HEK293 (cell line): ENCODE results near the gene BICD1.

Experiments
- GLIS2 ChIP-seq: fragments of 450-650 bp; formaldehyde crosslinking; IDR thresholded peaks from 2 replicates; pipeline ENCODE4 v1.5.1; 2016; ENCODE audit warnings: missing biosample characterization, missing genetic modification characterization
- INSM2 ChIP-seq: fragments of 450-650 bp; formaldehyde crosslinking; IDR thresholded peaks from 2 replicates; pipeline ENCODE4 v1.5.1; 2016; ENCODE audit warnings: missing biosample characterization, missing genetic modification characterization
- KLF1 ChIP-seq: fragments of 450-650 bp; formaldehyde crosslinking; IDR thresholded peaks from 2 replicates; pipeline ENCODE4 v1.5.1; 2016; ENCODE audit warnings: missing biosample characterization, missing genetic modification characterization
- KLF10 ChIP-seq: fragments of 450-650 bp; IDR thresholded peaks from 2 replicates; pipeline ENCODE4 v1.5.1; 2018; ENCODE audit warnings: missing biosample characterization, mild to moderate bottlenecking, missing genetic modification characterization
- KLF16 ChIP-seq: fragments of 450-650 bp; formaldehyde crosslinking; IDR thresholded peaks from 2 replicates; pipeline ENCODE4 v1.5.1; 2017; ENCODE audit warnings: missing biosample characterization, missing genetic modification characterization
- KLF17 ChIP-seq: fragments of 450-650 bp; formaldehyde crosslinking; IDR thresholded peaks from 2 replicates; pipeline ENCODE4 v1.5.1; 2016; ENCODE audit warnings: missing biosample characterization, missing genetic modification characterization
- KLF7 ChIP-seq: fragments of 450-650 bp; formaldehyde crosslinking; IDR thresholded peaks from 2 replicates; pipeline ENCODE4 v1.5.1; 2016; ENCODE audit warnings: missing biosample characterization, missing genetic modification characterization, borderline replicate concordance
- PRDM1 ChIP-seq: fragments of 450-650 bp; formaldehyde crosslinking; IDR thresholded peaks from 2 replicates; pipeline ENCODE4; 2016; ENCODE audit warnings: missing biosample characterization, missing genetic modification characterization
- PRDM4 ChIP-seq: fragments of 450-650 bp; formaldehyde crosslinking; IDR thresholded peaks from 2 replicates; pipeline ENCODE4 v1.5.1; 2017; ENCODE audit warnings: missing biosample characterization, missing genetic modification characterization
- ZBTB1 ChIP-seq: fragments of 450-650 bp; formaldehyde crosslinking; IDR thresholded peaks from 2 replicates; pipeline ENCODE4 v1.5.1; 2016; ENCODE audit warnings: missing biosample characterization, missing genetic modification characterization
- ZBTB17 ChIP-seq: fragments of 450-650 bp; formaldehyde crosslinking; IDR thresholded peaks from 2 replicates; pipeline ENCODE4 v1.5.1; 2016; ENCODE audit warnings: missing biosample characterization, missing genetic modification characterization
- ZBTB49 ChIP-seq: fragments of 450-650 bp; formaldehyde crosslinking; IDR thresholded peaks from 2 replicates; pipeline ENCODE4 v1.5.1; 2016; ENCODE audit warnings: missing biosample characterization, missing genetic modification characterization, low read depth
- ZBTB7A ChIP-seq: fragments of 450-650 bp; formaldehyde crosslinking; IDR thresholded peaks from 2 replicates; pipeline ENCODE4 v1.5.1; 2016; ENCODE audit warnings: low read depth, missing biosample characterization, missing genetic modification characterization
- ZFP37 ChIP-seq: fragments of 450-650 bp; formaldehyde crosslinking; IDR thresholded peaks from 2 replicates; pipeline ENCODE4 v1.5.1; 2016; ENCODE audit warnings: missing biosample characterization, missing genetic modification characterization
- ZFP69B ChIP-seq: fragments of 450-650 bp; formaldehyde crosslinking; IDR thresholded peaks from 2 replicates; pipeline ENCODE4 v1.5.1; 2016; ENCODE audit warnings: missing biosample characterization, missing genetic modification characterization
- ZNF138 ChIP-seq: fragments of 450-650 bp; formaldehyde crosslinking; IDR thresholded peaks from 2 replicates; pipeline ENCODE4 v1.5.1; 2016; ENCODE audit warnings: missing biosample characterization, missing genetic modification characterization, borderline replicate concordance
- ZNF146 ChIP-seq: fragments of 450-650 bp; formaldehyde crosslinking; IDR thresholded peaks from 2 replicates; pipeline ENCODE4 v1.5.1; 2016; ENCODE audit warnings: missing biosample characterization, missing genetic modification characterization
- ZNF155 ChIP-seq: fragments of 450-650 bp; formaldehyde crosslinking; IDR thresholded peaks from 2 replicates; pipeline ENCODE4 v1.5.1; 2016; ENCODE audit warnings: missing biosample characterization, missing genetic modification characterization
- ZNF16 ChIP-seq: fragments of 450-650 bp; formaldehyde crosslinking; IDR thresholded peaks from 2 replicates; pipeline ENCODE4 v1.5.1; 2016; ENCODE audit warnings: low read depth, missing biosample characterization, missing genetic modification characterization
- ZNF202 ChIP-seq: fragments of 450-650 bp; formaldehyde crosslinking; IDR thresholded peaks from 2 replicates; pipeline ENCODE4 v1.5.1; 2016; ENCODE audit warnings: missing biosample characterization, missing genetic modification characterization, borderline replicate concordance
- ZNF211 ChIP-seq: fragments of 450-650 bp; formaldehyde crosslinking; IDR thresholded peaks from 2 replicates; pipeline ENCODE4 v1.5.1; 2016; ENCODE audit warnings: low read depth, missing biosample characterization, missing genetic modification characterization
- ZNF223 ChIP-seq: fragments of 450-650 bp; formaldehyde crosslinking; IDR thresholded peaks from 2 replicates; pipeline ENCODE4 v1.5.1; 2016; ENCODE audit warnings: missing biosample characterization, missing genetic modification characterization
- ZNF24 ChIP-seq: fragments of 450-650 bp; formaldehyde crosslinking; IDR thresholded peaks from 2 replicates; pipeline ENCODE4 v1.5.1; 2016; ENCODE audit warnings: missing biosample characterization, missing genetic modification characterization
- ZNF280D ChIP-seq: fragments of 450-650 bp; formaldehyde crosslinking; IDR thresholded peaks from 2 replicates; pipeline ENCODE4 v1.5.1; 2016; ENCODE audit warnings: missing biosample characterization, missing genetic modification characterization
- ZNF311 ChIP-seq: fragments of 450-650 bp; formaldehyde crosslinking; IDR thresholded peaks from 2 replicates; pipeline ENCODE4 v1.5.1; 2017; ENCODE audit warnings: missing biosample characterization, missing genetic modification characterization, borderline replicate concordance
- ZNF350 ChIP-seq: fragments of 450-650 bp; formaldehyde crosslinking; IDR thresholded peaks from 2 replicates; pipeline ENCODE4 v1.5.0; 2017; ENCODE audit warnings: missing biosample characterization, mild to moderate bottlenecking, missing genetic modification characterization
- ZNF585B ChIP-seq: fragments of 450-650 bp; formaldehyde crosslinking; IDR thresholded peaks from 2 replicates; pipeline ENCODE4 v1.5.1; 2016; ENCODE audit warnings: missing biosample characterization, missing genetic modification characterization
- ZNF623 ChIP-seq: fragments of 450-650 bp; formaldehyde crosslinking; IDR thresholded peaks from 2 replicates; pipeline ENCODE4 v1.5.1; 2016; ENCODE audit warnings: missing biosample characterization, missing genetic modification characterization
- ZNF677 ChIP-seq: fragments of 450-650 bp; IDR thresholded peaks from 2 replicates; pipeline ENCODE4 v1.5.0; 2018; ENCODE audit warnings: missing biosample characterization, mild to moderate bottlenecking, missing genetic modification characterization, moderate library complexity
- ZNF792 ChIP-seq: fragments of 450-650 bp; formaldehyde crosslinking; IDR thresholded peaks from 2 replicates; pipeline ENCODE4 v1.5.1; 2016; ENCODE audit warnings: missing biosample characterization, missing genetic modification characterization

The BICD1 gene

GRCh38 chr12:32106517-32107358 is at the start of gene BICD1 (continued):
- TF ChIP-seq PRDM4 (tag by site-specific recombination): no peak
- TF ChIP-seq ZNF155 (tag by site-specific recombination): no peak
- peak; percentile 41 for TF ChIP-seq KLF1 (tag by site-specific recombination)
- TF ChIP-seq ZFP69B (tag by site-specific recombination): peak; percentile 52; the same call in 1 of the 2 replicates
- TF ChIP-seq ZFP37 (tag by site-specific recombination): no peak
- no peak for TF ChIP-seq ZNF211 (tag by site-specific recombination)
- TF ChIP-seq ZNF138 (tag by site-specific recombination): no peak
- TF ChIP-seq ZBTB1 (tag by site-specific recombination): no peak
- TF ChIP-seq ZNF280D (tag by site-specific recombination): no peak
- no peak for TF ChIP-seq ZNF623 (tag by site-specific recombination)
- no peak for TF ChIP-seq ZBTB7A (tag by site-specific recombination)
- TF ChIP-seq ZNF202 (tag by site-specific recombination): no peak
- no peak for TF ChIP-seq ZNF792
- peak; percentile 83 for TF ChIP-seq KLF16 (tag by site-specific recombination)
- peak; percentile 79 for TF ChIP-seq KLF17
- peak; percentile 35; the same call in 1 of the 2 replicates for TF ChIP-seq INSM2
- TF ChIP-seq ZNF16 (tag by site-specific recombination): no peak
- peak; percentile 32; the same call in 1 of the 2 replicates for TF ChIP-seq ZNF146 (tag by site-specific recombination)
- TF ChIP-seq ZNF677 (tag by site-specific recombination): 0 out of 2 replicates have a peak, but pooled peaks have one; percentile 45
- no peak for TF ChIP-seq ZNF350 (tag by site-specific recombination)
- TF ChIP-seq ZNF223 (tag by site-specific recombination): no peak
- TF ChIP-seq KLF7 (tag by site-specific recombination): 0 out of 2 replicates have a peak, but pooled peaks have one; percentile 22
- peak; percentile 87 for TF ChIP-seq PRDM1 (tag by site-specific recombination)
- peak; percentile 83 for TF ChIP-seq ZBTB17 (tag by site-specific recombination)
- no peak; the same call in 1 of the 2 replicates for TF ChIP-seq KLF10 (tag by site-specific recombination)
- TF ChIP-seq GLIS2 (tag by site-specific recombination): peak; percentile 90
- no peak for TF ChIP-seq ZBTB49
- no peak for TF ChIP-seq ZNF311 (tag by site-specific recombination)
- TF ChIP-seq ZNF585B: no peak
- peak; percentile 41; the same call in 1 of the 2 replicates for TF ChIP-seq ZNF24 (tag by site-specific recombination)
